Natural killer cell treated with Interleukin-12 subunit alpha and Interleukin-12 subunit beta and Interleukin-15 and Interleukin-18, amount 100 ng/mL, for 72 hours (primary cell): ENCODE measurements around the gene OVCH1. TPM values are rescaled to one million over a fixed set of nuclear protein-coding genes. Genes with fewer than 3 reads are reported as not detected.
A peak's percentile ranks its signal among the peaks of the same experiment; 100 is the strongest.

Experiments
- ATAC-seq, 2 donors: fragments of 150-1000 bp; cut with Tn5 transposase in 1 of 2; sonication (Bioruptor Pico), chemical (Tn5 transposase) in 1 of 2; 2 replicates each; pipeline ENCODE4 v1.10.0; 2021
- DNase-seq: peaks from one replicate; pipeline ENCODE4 v3.0.0; 2022; ENCODE audit warnings: low spot score
- H3K27ac Mint-ChIP-seq, 2 donors: 1 replicate in 1 of 2; 2 replicates in 1 of 2; pipeline ENCODE4 v1.8.0; 2022; ENCODE audit warnings: mixed read lengths in 2 of 2, mild to moderate bottlenecking in 1 of 2, moderate library complexity in 1 of 2
- H3K27me3 Mint-ChIP-seq, 2 donors: 1 replicate in 1 of 2; 2 replicates in 1 of 2; pipeline ENCODE4 v1.8.0; 2022; ENCODE audit warnings: mixed read lengths in 2 of 2
- H3K36me3 Mint-ChIP-seq: one replicate; pipeline ENCODE4 v1.8.0; 2022; ENCODE audit warnings: mixed read lengths
- H3K4me1 Mint-ChIP-seq, 2 donors: 1 replicate in 1 of 2; 2 replicates in 1 of 2; pipeline ENCODE4 v1.8.0; 2022; ENCODE audit warnings: low read depth in 2 of 2, mixed read lengths in 2 of 2, mild to moderate bottlenecking in 1 of 2
- H3K4me3 Mint-ChIP-seq: one replicate; pipeline ENCODE4 v1.8.0; 2022; ENCODE audit warnings: mixed read lengths
- H3K9me3 Mint-ChIP-seq: 2 replicates; pipeline ENCODE4 v1.8.0; 2022; ENCODE audit warnings: mixed read lengths
- total RNA-seq, 2 donors: library from RNA; stranded (reverse); gene quantifications; one replicate each; pipeline ENCODE4 v1.2.3, GENCODE V29; 2022

OVCH1 gene, protein sequence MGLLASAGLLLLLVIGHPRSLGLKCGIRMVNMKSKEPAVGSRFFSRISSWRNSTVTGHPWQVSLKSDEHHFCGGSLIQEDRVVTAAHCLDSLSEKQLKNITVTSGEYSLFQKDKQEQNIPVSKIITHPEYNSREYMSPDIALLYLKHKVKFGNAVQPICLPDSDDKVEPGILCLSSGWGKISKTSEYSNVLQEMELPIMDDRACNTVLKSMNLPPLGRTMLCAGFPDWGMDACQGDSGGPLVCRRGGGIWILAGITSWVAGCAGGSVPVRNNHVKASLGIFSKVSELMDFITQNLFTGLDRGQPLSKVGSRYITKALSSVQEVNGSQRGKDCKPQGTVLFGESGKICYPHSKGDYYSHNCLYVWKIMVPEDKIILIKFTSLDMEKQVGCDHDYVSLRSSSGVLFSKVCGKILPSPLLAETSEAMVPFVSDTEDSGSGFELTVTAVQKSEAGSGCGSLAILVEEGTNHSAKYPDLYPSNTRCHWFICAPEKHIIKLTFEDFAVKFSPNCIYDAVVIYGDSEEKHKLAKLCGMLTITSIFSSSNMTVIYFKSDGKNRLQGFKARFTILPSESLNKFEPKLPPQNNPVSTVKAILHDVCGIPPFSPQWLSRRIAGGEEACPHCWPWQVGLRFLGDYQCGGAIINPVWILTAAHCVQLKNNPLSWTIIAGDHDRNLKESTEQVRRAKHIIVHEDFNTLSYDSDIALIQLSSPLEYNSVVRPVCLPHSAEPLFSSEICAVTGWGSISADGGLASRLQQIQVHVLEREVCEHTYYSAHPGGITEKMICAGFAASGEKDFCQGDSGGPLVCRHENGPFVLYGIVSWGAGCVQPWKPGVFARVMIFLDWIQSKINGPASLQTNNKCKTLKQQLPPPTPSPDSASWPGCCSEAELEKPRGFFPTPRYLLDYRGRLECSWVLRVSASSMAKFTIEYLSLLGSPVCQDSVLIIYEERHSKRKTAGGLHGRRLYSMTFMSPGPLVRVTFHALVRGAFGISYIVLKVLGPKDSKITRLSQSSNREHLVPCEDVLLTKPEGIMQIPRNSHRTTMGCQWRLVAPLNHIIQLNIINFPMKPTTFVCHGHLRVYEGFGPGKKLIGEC
- total RNA-seq, result not detected

DNA sequence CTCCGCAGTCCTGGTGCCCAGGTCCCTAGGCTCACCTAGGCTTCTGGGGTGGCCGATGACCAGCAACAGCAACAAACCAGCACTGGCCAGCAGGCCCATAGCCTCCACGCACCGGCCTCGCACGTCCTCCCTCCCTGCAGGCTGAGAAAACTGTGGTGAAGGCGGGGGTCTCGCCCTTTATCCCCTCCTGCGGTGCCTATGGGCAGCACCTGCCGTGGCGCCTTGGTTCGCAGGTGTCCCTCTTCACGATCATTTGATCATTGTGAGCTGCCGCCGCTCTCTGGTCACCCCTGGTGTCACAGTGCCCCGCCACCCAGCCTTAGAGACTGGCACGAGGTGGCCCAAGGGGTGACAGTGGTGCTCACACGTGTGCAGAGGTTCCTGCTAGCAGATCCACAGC, at the start of gene OVCH1:
OVCH1 (minus strand) TSS at position 99 of the 400 bp plus-strand sequence; CDS start at position 99, 0 bp downstream.
- Mint-ChIP-seq H3K36me3 (no peaks in the 10 kb centered on the region), H3K4me1 (no peaks in the 10 kb centered on the region), H3K27me3 (peaks cover 7 to 23% of the 10 kb centered on the region in 2 donors), H3K27ac (no peak within 1 kb of the TSS), H3K9me3 (no peaks in the 10 kb centered on the region), H3K4me3 (no peak within 1 kb of the TSS)
- DNase-seq (no peak), ATAC-seq (peak; percentile 31 to 50)

- H3K4me3 Mint-ChIP-seq, result no peak overlapping the region
- no peaks in the 10 kb centered on the region for H3K36me3 Mint-ChIP-seq
- H3K4me1 Mint-ChIP-seq, result no peaks in the 10 kb centered on the region
- H3K27me3 Mint-ChIP-seq, result peaks cover 6 to 15% of the 10 kb centered on the region in 2 donors
- ATAC-seq (no peak), DNase-seq (no peak)
- H3K27ac Mint-ChIP-seq, result no peak overlapping the region
- H3K9me3 Mint-ChIP-seq, result no peaks in the 10 kb centered on the region
Measured at GRCh38 chr12:29547151-29547632, 49.7 kb upstream of the OVCH1 start.

- Mint-ChIP-seq H3K27me3 (peaks cover 6 to 15% of the 10 kb centered on the region in 2 donors), H3K9me3 (no peaks in the 10 kb centered on the region), H3K4me3 (no peak overlapping the region), H3K36me3 (no peaks in the 10 kb centered on the region), H3K27ac (no peak overlapping the region), H3K4me1 (no peaks in the 10 kb centered on the region)
- DNase-seq (no peak), ATAC-seq (no peak)
Measured at GRCh38 chr12:29546000-29546399, 48.5 kb upstream of the OVCH1 start.

GRCh38 chr12:29545102-29545467, 47.6 kb upstream of the OVCH1 start:
- no peak overlapping the region for H3K27ac Mint-ChIP-seq
- H3K4me3 Mint-ChIP-seq, result no peak overlapping the region
- ATAC-seq, result no peak
- H3K4me1 Mint-ChIP-seq, result no peaks in the 10 kb centered on the region
- H3K27me3 Mint-ChIP-seq, result peaks cover 6 to 16% of the 10 kb centered on the region in 2 donors
- H3K36me3 Mint-ChIP-seq, result no peaks in the 10 kb centered on the region
- no peaks in the 10 kb centered on the region for H3K9me3 Mint-ChIP-seq
- no peak for DNase-seq

GRCh38 chr12:29544428-29545101, 47.1 kb upstream of the OVCH1 start:
- Mint-ChIP-seq H3K36me3 (no peaks in the 10 kb centered on the region), H3K4me3 (no peak overlapping the region), H3K27ac (no peak overlapping the region), H3K27me3 (peaks cover 10 to 21% of the 10 kb centered on the region in 2 donors), H3K9me3 (no peaks in the 10 kb centered on the region), H3K4me1 (no peaks in the 10 kb centered on the region)
- ATAC-seq (no peak), DNase-seq (no peak)

DNA sequence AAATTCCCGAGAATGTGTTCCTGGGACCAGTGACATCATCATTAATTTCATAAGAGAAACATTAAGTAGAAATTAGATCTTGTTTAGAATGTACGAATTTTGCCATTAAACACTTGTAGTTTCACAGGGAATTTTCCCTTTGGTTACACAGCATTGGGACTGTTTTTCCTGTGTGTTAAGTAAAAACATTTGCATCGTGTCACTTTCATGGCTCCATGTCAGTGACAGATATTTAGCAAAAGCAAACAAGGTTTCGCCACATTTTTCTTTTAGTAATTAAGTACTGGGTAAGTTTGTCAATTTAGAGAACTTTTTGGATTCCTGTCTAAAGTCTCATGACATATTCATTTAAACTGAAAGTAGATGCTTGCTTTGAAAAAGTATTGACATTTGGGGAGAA, 45.5 kb upstream of the OVCH1 start:
- ATAC-seq, result no peak
- H3K27me3 Mint-ChIP-seq, result peaks cover 10 to 24% of the 10 kb centered on the region in 2 donors
- no peaks in the 10 kb centered on the region for H3K4me1 Mint-ChIP-seq
- no peak for DNase-seq
- H3K9me3 Mint-ChIP-seq, result no peaks in the 10 kb centered on the region
- no peak overlapping the region for H3K4me3 Mint-ChIP-seq
- H3K27ac Mint-ChIP-seq, result no peak overlapping the region
- no peaks in the 10 kb centered on the region for H3K36me3 Mint-ChIP-seq

DNA sequence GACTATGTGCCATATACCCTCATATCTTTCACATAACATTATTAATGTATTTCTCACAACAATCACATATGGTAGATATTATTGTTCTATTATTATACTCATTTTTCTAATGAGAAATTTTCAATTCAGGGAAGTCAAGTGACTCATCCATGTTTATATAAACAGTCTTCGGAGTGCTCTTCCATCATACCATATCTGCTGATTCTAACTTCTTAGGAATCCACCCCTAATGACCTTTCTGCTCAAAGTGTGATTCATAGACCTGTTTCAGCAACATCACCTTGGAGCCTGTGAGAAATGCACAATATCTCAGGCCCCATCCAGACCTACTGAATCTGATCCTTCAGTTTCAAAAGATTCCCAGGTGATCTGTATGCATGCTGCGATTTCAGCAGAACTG, 39.8 kb upstream of the OVCH1 start:
- ATAC-seq (no peak), DNase-seq (no peak)
- Mint-ChIP-seq H3K9me3 (no peaks in the 10 kb centered on the region), H3K27me3 (peaks cover 11 to 28% of the 10 kb centered on the region in 2 donors), H3K4me1 (no peaks in the 10 kb centered on the region), H3K36me3 (no peaks in the 10 kb centered on the region), H3K4me3 (no peak overlapping the region), H3K27ac (no peak overlapping the region)

GRCh38 chr12:29534935-29535334, 37.4 kb upstream of the OVCH1 start:
- ATAC-seq (no peak), DNase-seq (no peak)
- Mint-ChIP-seq H3K27ac (no peak overlapping the region), H3K4me3 (no peak overlapping the region), H3K36me3 (no peaks in the 10 kb centered on the region), H3K9me3 (no peaks in the 10 kb centered on the region), H3K27me3 (peaks cover 18 to 38% of the 10 kb centered on the region in 2 donors), H3K4me1 (no peaks in the 10 kb centered on the region)

- H3K9me3 Mint-ChIP-seq, result no peaks in the 10 kb centered on the region
- H3K36me3 Mint-ChIP-seq, result no peaks in the 10 kb centered on the region
- peaks cover 13 to 35% of the 10 kb centered on the region in 2 donors for H3K27me3 Mint-ChIP-seq
- H3K27ac Mint-ChIP-seq, result no peak overlapping the region
- ATAC-seq (no peak), DNase-seq (no peak)
- no peaks in the 10 kb centered on the region for H3K4me1 Mint-ChIP-seq
- H3K4me3 Mint-ChIP-seq, result no peak overlapping the region
Measured at GRCh38 chr12:29533815-29534489, 36.5 kb upstream of the OVCH1 start.

- Mint-ChIP-seq H3K27me3 (peaks cover 13 to 35% of the 10 kb centered on the region in 2 donors), H3K36me3 (no peaks in the 10 kb centered on the region), H3K4me1 (no peaks in the 10 kb centered on the region), H3K27ac (no peak overlapping the region), H3K4me3 (no peak overlapping the region), H3K9me3 (no peaks in the 10 kb centered on the region)
- DNase-seq, result no peak
- ATAC-seq, result no peak
Measured at GRCh38 chr12:29531471-29531870, 34.0 kb upstream of the OVCH1 start.

GRCh38 chr12:29530436-29530835, 33.0 kb upstream of the OVCH1 start:
- no peak for DNase-seq
- no peaks in the 10 kb centered on the region for H3K4me1 Mint-ChIP-seq
- no peaks in the 10 kb centered on the region for H3K36me3 Mint-ChIP-seq
- no peak for ATAC-seq
- H3K27ac Mint-ChIP-seq, result no peak overlapping the region
- H3K9me3 Mint-ChIP-seq, result no peaks in the 10 kb centered on the region
- H3K4me3 Mint-ChIP-seq, result no peak overlapping the region
- peaks cover 13 to 35% of the 10 kb centered on the region in 2 donors for H3K27me3 Mint-ChIP-seq

- no peak overlapping the region for H3K27ac Mint-ChIP-seq
- H3K36me3 Mint-ChIP-seq, result no peaks in the 10 kb centered on the region
- no peaks in the 10 kb centered on the region for H3K9me3 Mint-ChIP-seq
- H3K4me1 Mint-ChIP-seq, result no peaks in the 10 kb centered on the region
- H3K27me3 Mint-ChIP-seq, result peaks cover 20 to 31% of the 10 kb centered on the region in 2 donors
- DNase-seq (no peak), ATAC-seq (no peak)
- H3K4me3 Mint-ChIP-seq, result no peak overlapping the region
Measured at GRCh38 chr12:29528161-29528560, 30.7 kb upstream of the OVCH1 start.

GRCh38 chr12:29521951-29522350, 24.5 kb upstream of the OVCH1 start:
- Mint-ChIP-seq H3K27me3 (peaks cover 7 to 13% of the 10 kb centered on the region in 2 donors), H3K36me3 (no peaks in the 10 kb centered on the region), H3K9me3 (no peaks in the 10 kb centered on the region), H3K27ac (no peak overlapping the region), H3K4me1 (no peaks in the 10 kb centered on the region), H3K4me3 (no peak overlapping the region)
- DNase-seq, result no peak
- no peak for ATAC-seq
